VCaP (cell line): ENCODE data around the gene MICAL3.

Experiments
- H3K27ac ChIP-seq: fragments of 450-650 bp; 2 replicates; pipeline ENCODE4 v1.5.1; 2017
- CTCF ChIP-seq: fragments of 450-650 bp; conservative IDR thresholded peaks from 2 replicates; pipeline ENCODE4 v1.5.1; 2017; ENCODE audit warnings: mild to moderate bottlenecking, moderate library complexity

The MICAL3 gene

GRCh38 chr22:17795661-17796548, 228.5 kb downstream of the MICAL3 start:
- TF ChIP-seq CTCF: no peak
- H3K27ac ChIP-seq: no peak overlapping the region

GRCh38 chr22:17794726-17795542, 229.4 kb downstream of the MICAL3 start:
- no peak for TF ChIP-seq CTCF
- no peak overlapping the region for H3K27ac ChIP-seq

- no peak for TF ChIP-seq CTCF
- H3K27ac ChIP-seq: no peak overlapping the region
These were observed 231.4 kb downstream of the MICAL3 start for GRCh38 chr22:17792854-17793434.

- no peak overlapping the region for H3K27ac ChIP-seq
- no peak for TF ChIP-seq CTCF
These were observed 232.1 kb downstream of the MICAL3 start for GRCh38 chr22:17792299-17792698.

- no peak for TF ChIP-seq CTCF
- no peak overlapping the region for H3K27ac ChIP-seq
These were observed 233.2 kb downstream of the MICAL3 start for GRCh38 chr22:17791196-17791595.

GRCh38 chr22:17789379-17790200, 234.8 kb downstream of the MICAL3 start:
- no peak for TF ChIP-seq CTCF
- no peak overlapping the region for H3K27ac ChIP-seq
